CD14-positive monocyte (primary cell): ENCODE results near the gene INPP4B. TPM values are rescaled to one million over a fixed set of nuclear protein-coding genes. Genes with fewer than 3 reads are reported as not detected.

Source experiments
- DNase-seq, 3 donors: peaks; one replicate each; pipeline ENCODE4 v3.0.0-alpha.2; 2011 to 2022
- H2AFZ ChIP-seq: 2 replicates; pipeline ENCODE4 v1.6.0; 2012; ENCODE audit warnings: mild to moderate bottlenecking, low read depth, low read length, inconsistent platforms; ENCODE audit not compliant: insufficient read depth, poor library complexity, severe bottlenecking
- H3K27ac ChIP-seq, 2 donors: 1 replicate in 1 of 2; 2 replicates in 1 of 2; pipeline ENCODE4 v1.5.1; 2012 to 2013; ENCODE audit warnings: low read length in 2 of 2, control low read depth in 1 of 2, inconsistent platforms in 1 of 2, low read depth in 1 of 2, mild to moderate bottlenecking in 1 of 2
- H3K27me3 ChIP-seq, 2 donors: one replicate each; pipeline versions ENCODE4 v1.6.0 to v1.6.1; 2011 to 2013; ENCODE audit warnings: low read length in 2 of 2; ENCODE audit not compliant: control insufficient read depth in 2 of 2, insufficient read depth in 2 of 2
- H3K36me3 ChIP-seq, 2 donors: replicated peaks in 1 of 2; 1 replicate in 1 of 2; 2 replicates in 1 of 2; pipeline versions ENCODE4 v1.5.1 to v1.6.1; 2012 to 2013; ENCODE audit warnings: low read length in 2 of 2, control low read depth in 1 of 2, inconsistent platforms in 1 of 2, mild to moderate bottlenecking in 1 of 2; ENCODE audit not compliant: insufficient read depth in 2 of 2, control insufficient read depth in 1 of 2
- H3K4me1 ChIP-seq, 2 donors: 1 replicate in 1 of 2; 2 replicates in 1 of 2; pipeline versions ENCODE4 v1.5.1 to v1.6.1; 2012 to 2013; ENCODE audit warnings: low read length in 2 of 2, control low read depth in 1 of 2, inconsistent platforms in 1 of 2, mild to moderate bottlenecking in 1 of 2, moderate library complexity in 1 of 2; ENCODE audit not compliant: insufficient read depth in 2 of 2, control insufficient read depth in 1 of 2
- H3K4me2 ChIP-seq: replicated peaks from 2 replicates; pipeline ENCODE3; 2012; ENCODE audit warnings: low read length, moderate library complexity, mild to moderate bottlenecking; ENCODE audit not compliant: poor library complexity, severe bottlenecking; ENCODE audit errors: extremely low read depth
- H3K4me3 ChIP-seq, 3 experiments: fragments of 200-600 bp in 1 of 3; sonication (generic) in 1 of 3; replicated peaks in 1 of 3; 1 replicate in 2 of 3; 2 replicates in 1 of 3; pipeline ENCODE4 v1.5.1; 2011 to 2013; ENCODE audit warnings: low read length in 3 of 3, mild to moderate bottlenecking in 3 of 3, control low read depth in 2 of 3, low read depth in 2 of 3, inconsistent platforms in 1 of 3, moderate library complexity in 1 of 3
- H3K79me2 ChIP-seq: 2 replicates; pipeline ENCODE4 v1.6.0; 2012; ENCODE audit warnings: mild to moderate bottlenecking, control low read depth, inconsistent platforms, low read length, moderate library complexity; ENCODE audit not compliant: insufficient read depth
- H3K9ac ChIP-seq: 2 replicates; pipeline ENCODE4 v1.6.0; 2017; ENCODE audit warnings: low read length, mild to moderate bottlenecking; ENCODE audit not compliant: insufficient read depth, poor library complexity, severe bottlenecking
- H3K9me3 ChIP-seq, 2 donors: replicated peaks in 1 of 2; 1 replicate in 1 of 2; 2 replicates in 1 of 2; pipeline versions ENCODE4 v1.5.1 to v1.6.1; 2012 to 2013; ENCODE audit warnings: low read length in 2 of 2, control low read depth in 1 of 2; ENCODE audit not compliant: control insufficient read depth in 1 of 2, insufficient read depth in 1 of 2
- H4K20me1 ChIP-seq: 2 replicates; pipeline ENCODE4 v1.6.0; 2012; ENCODE audit warnings: mild to moderate bottlenecking, low read length, control low read depth, moderate library complexity; ENCODE audit not compliant: insufficient read depth
- H3K27ac Mint-ChIP-seq, 7 donors: one replicate each; pipeline ENCODE4 v1.8.0; 2020; ENCODE audit warnings: mild to moderate bottlenecking in 7 of 7, mixed read lengths in 7 of 7, moderate library complexity in 6 of 7, inconsistent platforms in 2 of 7
- H3K27me3 Mint-ChIP-seq, 3 donors: one replicate each; pipeline ENCODE4 v1.8.0; 2021 to 2022; ENCODE audit warnings: low read depth in 3 of 3, mild to moderate bottlenecking in 3 of 3, mixed read lengths in 3 of 3, moderate library complexity in 3 of 3, inconsistent platforms in 1 of 3
- H3K36me3 Mint-ChIP-seq, 2 donors: one replicate each; pipeline ENCODE4 v1.8.0; 2020; ENCODE audit warnings: mixed read lengths in 2 of 2, inconsistent platforms in 1 of 2, mild to moderate bottlenecking in 1 of 2
- H3K4me1 Mint-ChIP-seq: one replicate; pipeline ENCODE4 v1.8.0; 2020; ENCODE audit warnings: mild to moderate bottlenecking, mixed read lengths
- H3K4me3 Mint-ChIP-seq, 2 donors: one replicate each; pipeline ENCODE4 v1.8.0; 2020; ENCODE audit warnings: mild to moderate bottlenecking in 2 of 2, mixed read lengths in 2 of 2, moderate library complexity in 1 of 2
- H3K9me3 Mint-ChIP-seq, 7 donors: one replicate each; pipeline ENCODE4 v1.8.0; 2020 to 2022; ENCODE audit warnings: mixed read lengths in 7 of 7, mild to moderate bottlenecking in 6 of 7, moderate library complexity in 6 of 7, inconsistent platforms in 2 of 7
- WGBS: methylation state at CpG from one replicate; pipeline ENCODE4 v1.1.5; 2013; ENCODE audit warnings: missing lambda C conversion rate; ENCODE audit not compliant: insufficient coverage; 5-methylcytosine and 5-hydroxymethylcytosine counted together
- intact Hi-C, 2 donors: fragments of 100-400 bp; cut with micrococcal nuclease; formaldehyde crosslinking; loops; one replicate each; pipeline versions ENCODE4 v1.15.0 to v1.15.1; 2023
- polyA plus RNA-seq, 3 donors: library from polyadenylated mRNA; depleted of rRNA in 1 of 3; unstranded in 2 of 3; stranded (reverse) in 1 of 3; fragments of 300-500 nt in 2 of 3; fragments of >200 nt in 1 of 3; fragmentation: Illumina TruSeq in 2 of 3; gene quantifications; 1 replicate in 2 of 3; 2 replicates in 1 of 3; pipeline ENCODE4 v1.2.3, GENCODE V29; 2012 to 2021
- TF ChIP-seq, protein P1 (sequence below): fragments of 200-600 bp; IDR thresholded peaks from one replicate; pipeline ENCODE4 v1.8.0; 2022; ENCODE audit warnings: antibody characterized with exemption, mild to moderate bottlenecking

The INPP4B gene
- polyA plus RNA-seq, 3 donors, result 0.13 to 0.38 (median 0.22) TPM

DNA sequence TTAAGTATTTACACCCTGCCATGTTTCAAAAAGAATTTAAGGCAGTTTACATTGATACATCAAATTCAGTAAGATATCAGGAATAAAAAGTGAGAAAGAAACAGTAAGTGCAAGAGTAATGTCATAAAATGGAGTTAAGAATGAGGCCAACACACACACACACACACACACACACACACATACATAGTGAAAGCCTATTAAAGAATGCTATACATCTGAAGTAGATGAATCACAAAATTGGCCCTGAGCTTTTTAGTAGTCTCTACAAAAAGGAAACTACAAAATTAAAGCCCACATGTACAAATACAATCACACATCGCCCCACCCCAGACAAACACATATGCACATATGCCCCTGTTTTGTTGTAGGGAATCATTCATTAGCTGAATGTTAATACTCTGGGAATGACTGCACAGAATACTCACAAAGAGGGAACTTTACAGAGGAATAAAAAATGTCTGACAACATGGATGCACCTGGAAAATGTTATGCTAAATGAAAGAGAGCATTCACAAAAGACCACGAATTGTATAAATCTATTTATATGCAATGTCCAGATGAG, 780.9 kb downstream of the INPP4B start:
- no peaks in the 10 kb centered on the region for H3K36me3 Mint-ChIP-seq
- no peak overlapping the region for H3K4me3 Mint-ChIP-seq
- no CpG with 5 or more reads among the region's 2 CpGs for WGBS
- Histone ChIP-seq H3K4me1 (no peaks in the 10 kb centered on the region), H3K4me2 (no peak overlapping the region), H4K20me1 (no peaks in the 10 kb centered on the region), H3K9me3 (peaks cover 3 to 10% of the 10 kb centered on the region in 2 donors), H3K9ac (no peak overlapping the region), H3K27me3 (no peaks in the 10 kb centered on the region), H3K79me2 (no peaks in the 10 kb centered on the region), H3K36me3 (no peaks in the 10 kb centered on the region), H2AFZ (no peak overlapping the region), H3K4me3 (no peak overlapping the region), H3K27ac (no peak overlapping the region)
- TF ChIP-seq, protein P1, sequence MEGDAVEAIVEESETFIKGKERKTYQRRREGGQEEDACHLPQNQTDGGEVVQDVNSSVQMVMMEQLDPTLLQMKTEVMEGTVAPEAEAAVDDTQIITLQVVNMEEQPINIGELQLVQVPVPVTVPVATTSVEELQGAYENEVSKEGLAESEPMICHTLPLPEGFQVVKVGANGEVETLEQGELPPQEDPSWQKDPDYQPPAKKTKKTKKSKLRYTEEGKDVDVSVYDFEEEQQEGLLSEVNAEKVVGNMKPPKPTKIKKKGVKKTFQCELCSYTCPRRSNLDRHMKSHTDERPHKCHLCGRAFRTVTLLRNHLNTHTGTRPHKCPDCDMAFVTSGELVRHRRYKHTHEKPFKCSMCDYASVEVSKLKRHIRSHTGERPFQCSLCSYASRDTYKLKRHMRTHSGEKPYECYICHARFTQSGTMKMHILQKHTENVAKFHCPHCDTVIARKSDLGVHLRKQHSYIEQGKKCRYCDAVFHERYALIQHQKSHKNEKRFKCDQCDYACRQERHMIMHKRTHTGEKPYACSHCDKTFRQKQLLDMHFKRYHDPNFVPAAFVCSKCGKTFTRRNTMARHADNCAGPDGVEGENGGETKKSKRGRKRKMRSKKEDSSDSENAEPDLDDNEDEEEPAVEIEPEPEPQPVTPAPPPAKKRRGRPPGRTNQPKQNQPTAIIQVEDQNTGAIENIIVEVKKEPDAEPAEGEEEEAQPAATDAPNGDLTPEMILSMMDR, result no peak
- no peaks in the 10 kb centered on the region for H3K4me1 Mint-ChIP-seq
- H3K9me3 Mint-ChIP-seq, result peaks cover 11 to 33% (median 19%) of the 10 kb centered on the region in 7 donors
- H3K27ac Mint-ChIP-seq, result no peak overlapping the region
- peaks cover 0 to 2% (median 2%) of the 10 kb centered on the region in 3 donors for H3K27me3 Mint-ChIP-seq
- intact Hi-C loops, result no loop called here
- no peak for DNase-seq

DNA sequence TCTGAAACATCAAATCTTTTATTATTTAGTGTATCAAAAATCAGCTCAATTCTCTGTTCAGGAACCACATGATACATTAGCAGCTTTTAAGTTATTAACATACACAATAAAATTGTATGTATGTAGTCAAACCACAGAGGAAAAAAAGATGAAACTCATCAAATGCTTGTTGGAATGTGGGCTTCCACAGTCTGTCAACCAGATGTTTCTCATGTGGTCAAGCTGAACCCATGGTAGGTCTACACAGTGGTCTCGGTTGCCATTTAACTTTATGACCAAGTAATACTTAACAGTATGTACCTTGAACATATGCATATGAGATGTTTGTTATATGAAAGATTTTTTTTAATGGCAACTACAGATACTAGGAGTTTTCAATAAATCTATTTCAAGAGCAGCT, 781.9 kb downstream of the INPP4B start:
- DNase-seq, result no peak

More for the DNA sequence above, 781.9 kb downstream of the INPP4B start:
- intact Hi-C loops, result no loop called here
- H3K4me1 ChIP-seq, result no peaks in the 10 kb centered on the region
- no peaks in the 10 kb centered on the region for H3K36me3 ChIP-seq
- Mint-ChIP-seq H3K36me3 (no peaks in the 10 kb centered on the region), H3K9me3 (peaks cover 7 to 26% (median 15%) of the 10 kb centered on the region in 7 donors), H3K4me1 (no peaks in the 10 kb centered on the region), H3K27ac (no peak overlapping the region), H3K27me3 (peaks cover 0 to 2% (median 2%) of the 10 kb centered on the region in 3 donors), H3K4me3 (no peak overlapping the region)
- H3K27ac ChIP-seq, result no peak overlapping the region
- no peaks in the 10 kb centered on the region for H3K79me2 ChIP-seq
- no CpG with 5 or more reads among the region's 1 CpG for WGBS
- no peak overlapping the region for H2AFZ ChIP-seq
- TF ChIP-seq, protein P1, result no peak
- no peaks in the 10 kb centered on the region for H3K27me3 ChIP-seq
- no peaks in the 10 kb centered on the region for H4K20me1 ChIP-seq
- no peak overlapping the region for H3K4me2 ChIP-seq
- H3K9me3 ChIP-seq, result peaks cover 3 to 10% of the 10 kb centered on the region in 2 donors
- no peak overlapping the region for H3K4me3 ChIP-seq
- no peak overlapping the region for H3K9ac ChIP-seq
